Testis (tissue), 3 donors: ENCODE results near the gene MORN4. TPM values are rescaled to one million over a fixed set of nuclear protein-coding genes. Genes with fewer than 3 reads are reported as not detected.
"Not testable (repeated sequence)": the region's sequence is repeated elsewhere in the genome, so short reads cannot be mapped to it uniquely, and the experiment has no call there.

Source experiments
- DNase-seq: peaks from one replicate; pipeline ENCODE4 v3.0.0-alpha.2; 2019
- H3K27ac ChIP-seq, 2 donors: fragments of 200-600 bp; sonication (generic); one replicate each; pipeline ENCODE4 v1.5.1; 2019
- H3K27me3 ChIP-seq: fragments of 200-600 bp; sonication (generic); one replicate; pipeline ENCODE4 v1.5.1; 2019
- H3K36me3 ChIP-seq: fragments of 200-600 bp; sonication (generic); one replicate; pipeline ENCODE4 v1.5.1; 2017; ENCODE audit warnings: low read depth; ENCODE audit errors: missing control alignments
- H3K4me1 ChIP-seq: fragments of 200-600 bp; sonication (generic); one replicate; pipeline ENCODE4 v1.5.1; 2019
- H3K4me3 ChIP-seq, 2 donors: fragments of 200-600 bp; sonication (generic); one replicate each; pipeline ENCODE4 v1.5.1; 2017 to 2019
- H3K9me3 ChIP-seq: fragments of 200-600 bp; sonication (generic); one replicate; pipeline ENCODE4 v1.5.1; 2017
- POLR2A ChIP-seq: fragments of 450-650 bp; IDR thresholded peaks from one replicate; pipeline ENCODE4 v1.6.1; 2017; ENCODE audit warnings: antibody characterized with exemption, mild to moderate bottlenecking, moderate library complexity
- WGBS, 2 donors: methylation state at CpG; one replicate each; pipeline ENCODE4 v1.1.5; 2018; 5-methylcytosine and 5-hydroxymethylcytosine counted together
- intact Hi-C: fragments of 100-400 bp; cut with DNase I; formaldehyde crosslinking; loops from one replicate; pipeline ENCODE4 v1.15.1; 2023; ENCODE audit warnings: low total_unique reads
- polyA plus RNA-seq: library from polyadenylated mRNA; stranded (reverse); fragments of 350-450 nt; fragmentation: Illumina TruSeq; extraction: RNeasy Lipid Tissue Mini Kit (QIAGEN cat#74804); gene quantifications from one replicate; pipeline ENCODE4 v1.2.3, GENCODE V29; 2014; ENCODE audit warnings: low read depth, low replicate concordance; ENCODE audit not compliant: insufficient read depth
- total RNA-seq, 2 donors: library from RNA; depleted of rRNA; stranded (reverse); fragments of >200 nt; gene quantifications; one replicate each; pipeline ENCODE4 v1.2.3, GENCODE V29; 2016
- TF ChIP-seq, protein P1 (sequence below), 3 experiments: fragments of 450-650 bp in 2 of 3; fragments of 200-600 bp in 1 of 3; sonication (generic) in 1 of 3; IDR thresholded peaks; one replicate each; pipeline ENCODE4 v1.5.1; 2016 to 2019; ENCODE audit warnings: antibody characterized with exemption in 3 of 3, mild to moderate bottlenecking in 2 of 3, moderate library complexity in 1 of 3

Gene MORN4
- total and polyA plus RNA-seq, 3 donors from 2014 or later: 7.1 to 23.3 (median 7.5) TPM

DNA sequence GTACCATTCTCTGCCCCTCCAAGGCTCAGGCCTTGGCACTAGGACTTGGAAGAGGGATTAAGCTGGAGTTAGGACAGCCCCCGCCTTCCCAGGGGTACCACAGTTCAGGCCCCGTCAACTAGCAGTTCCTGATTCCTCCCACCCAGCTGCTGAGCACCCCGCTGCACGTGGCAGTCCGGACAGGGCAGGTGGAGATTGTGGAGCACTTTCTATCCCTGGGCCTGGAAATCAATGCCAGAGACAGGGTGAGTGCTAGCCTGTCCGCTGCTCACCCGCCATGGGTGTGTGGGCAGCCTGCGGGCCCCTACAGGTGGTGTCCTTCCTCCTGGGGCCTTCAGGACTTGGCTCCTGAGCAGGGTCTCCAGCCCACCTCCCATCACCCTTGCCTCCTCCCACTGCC lies 51.1 kb downstream of the MORN4 start:
- H3K27ac ChIP-seq: no peak overlapping the region
- no peak for DNase-seq
- WGBS, 2 donors: 87 to 92% methylated on average over 8 of the region's 8 CpGs
- H3K27me3 ChIP-seq: no peaks in the 10 kb centered on the region
- intact Hi-C loops: no loop called here
- no peaks in the 10 kb centered on the region for H3K4me1 ChIP-seq
- H3K4me3 ChIP-seq: no peak overlapping the region
- H3K9me3 ChIP-seq: no peaks in the 10 kb centered on the region
- TF ChIP-seq, protein P1, sequence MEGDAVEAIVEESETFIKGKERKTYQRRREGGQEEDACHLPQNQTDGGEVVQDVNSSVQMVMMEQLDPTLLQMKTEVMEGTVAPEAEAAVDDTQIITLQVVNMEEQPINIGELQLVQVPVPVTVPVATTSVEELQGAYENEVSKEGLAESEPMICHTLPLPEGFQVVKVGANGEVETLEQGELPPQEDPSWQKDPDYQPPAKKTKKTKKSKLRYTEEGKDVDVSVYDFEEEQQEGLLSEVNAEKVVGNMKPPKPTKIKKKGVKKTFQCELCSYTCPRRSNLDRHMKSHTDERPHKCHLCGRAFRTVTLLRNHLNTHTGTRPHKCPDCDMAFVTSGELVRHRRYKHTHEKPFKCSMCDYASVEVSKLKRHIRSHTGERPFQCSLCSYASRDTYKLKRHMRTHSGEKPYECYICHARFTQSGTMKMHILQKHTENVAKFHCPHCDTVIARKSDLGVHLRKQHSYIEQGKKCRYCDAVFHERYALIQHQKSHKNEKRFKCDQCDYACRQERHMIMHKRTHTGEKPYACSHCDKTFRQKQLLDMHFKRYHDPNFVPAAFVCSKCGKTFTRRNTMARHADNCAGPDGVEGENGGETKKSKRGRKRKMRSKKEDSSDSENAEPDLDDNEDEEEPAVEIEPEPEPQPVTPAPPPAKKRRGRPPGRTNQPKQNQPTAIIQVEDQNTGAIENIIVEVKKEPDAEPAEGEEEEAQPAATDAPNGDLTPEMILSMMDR (IDR thresholded peaks at IDR 0.05): no peak
- TF ChIP-seq POLR2A: no peak
- H3K36me3 ChIP-seq: no peaks in the 10 kb centered on the region

DNA sequence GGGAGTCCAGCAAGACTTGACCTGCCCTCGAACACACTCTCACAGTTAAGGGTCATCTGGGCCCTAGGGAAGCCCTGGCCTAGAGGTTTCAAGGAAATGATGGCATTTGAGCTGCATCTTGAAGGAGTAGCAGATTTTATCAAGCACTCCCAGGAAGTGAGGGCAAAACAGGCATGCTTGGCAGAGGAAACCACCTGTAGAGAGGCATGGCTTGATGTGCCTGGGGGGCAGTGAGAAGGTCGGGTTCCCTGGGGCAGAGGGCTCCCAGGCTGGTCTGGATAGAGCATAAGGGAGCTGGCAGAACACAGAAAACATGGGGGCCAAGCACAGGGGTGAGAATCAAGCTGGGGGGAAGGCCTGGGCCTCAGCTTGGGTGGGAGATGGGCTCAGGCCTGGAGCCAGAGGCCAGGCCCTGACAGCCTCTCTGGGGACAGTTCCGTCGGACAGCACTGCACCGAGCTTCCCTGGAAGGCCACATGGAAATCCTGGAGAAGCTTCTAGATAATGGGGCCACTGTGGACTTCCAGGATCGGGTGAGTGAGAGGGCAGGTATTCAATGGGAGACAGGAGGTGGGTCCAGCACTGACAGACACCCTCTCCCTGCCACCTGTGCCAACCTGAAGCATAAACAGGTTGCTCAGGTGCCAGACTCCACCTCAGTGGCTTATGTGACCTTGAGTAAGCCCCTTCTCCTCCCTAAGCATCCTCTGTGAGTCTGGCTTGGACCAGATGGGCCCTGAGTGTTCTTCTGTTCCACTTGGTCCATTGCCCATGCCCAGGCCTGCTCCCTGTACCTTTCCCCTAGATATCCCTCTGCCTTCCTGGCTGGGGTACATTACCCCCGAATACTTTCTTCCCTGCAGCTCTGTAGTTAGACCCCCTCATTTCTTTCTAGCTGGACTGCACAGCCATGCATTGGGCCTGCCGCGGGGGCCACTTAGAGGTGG lies 52.6 kb downstream of the MORN4 start:
- WGBS, 2 donors: 88 to 94% methylated on average over 6 to 9 of the region's 9 CpGs
- no peaks in the 10 kb centered on the region for H3K27me3 ChIP-seq
- no peak overlapping the region for H3K27ac ChIP-seq
- H3K4me1 ChIP-seq: no peaks in the 10 kb centered on the region
- no peak for DNase-seq
- TF ChIP-seq, protein P1 (IDR thresholded peaks at IDR 0.05): no peak
- TF ChIP-seq POLR2A: no peak
- H3K9me3 ChIP-seq: no peaks in the 10 kb centered on the region
- intact Hi-C loops: no loop called here
- H3K36me3 ChIP-seq: no peaks in the 10 kb centered on the region
- no peak overlapping the region for H3K4me3 ChIP-seq

DNA sequence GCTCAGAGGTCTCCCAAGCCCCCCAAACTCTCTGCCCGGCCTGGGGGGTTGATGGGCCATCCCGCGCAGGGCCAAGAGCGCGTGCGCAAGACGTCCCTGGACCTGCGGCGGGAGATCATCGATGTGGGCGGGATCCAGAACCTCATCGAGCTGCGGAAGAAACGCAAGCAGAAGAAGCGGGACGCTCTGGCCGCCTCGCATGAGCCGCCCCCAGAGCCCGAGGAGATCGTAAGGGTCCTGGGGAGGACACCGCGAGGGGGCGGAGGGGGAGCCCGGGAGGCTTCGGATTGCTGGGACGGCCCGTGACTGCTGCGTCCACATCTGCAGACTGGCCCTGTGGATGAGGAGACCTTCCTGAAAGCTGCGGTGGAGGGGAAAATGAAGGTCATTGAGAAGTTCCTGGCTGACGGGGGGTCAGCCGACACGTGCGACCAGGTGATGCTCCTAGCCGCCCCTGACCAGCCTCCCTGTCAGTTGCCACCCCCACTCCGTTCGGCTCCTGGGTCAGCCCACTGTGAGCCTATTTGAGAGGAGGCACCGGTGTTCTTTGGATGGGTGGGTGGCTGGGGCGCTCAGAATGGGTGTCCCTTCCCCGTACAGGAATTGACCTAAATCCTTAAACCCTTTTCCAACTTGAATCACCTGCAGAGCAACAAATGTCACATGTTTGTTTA lies 55.0 kb downstream of the MORN4 start:
- H3K4me3 ChIP-seq: peak overlapping the region in 1 of 2 donors; percentile 15
- H3K4me1 ChIP-seq: no peaks in the 10 kb centered on the region
- DNase-seq: no peak
- H3K27ac ChIP-seq: no peak overlapping the region
- 47 to 60% methylated on average over 30 to 39 of the region's 40 CpGs for WGBS, 2 donors
- H3K36me3 ChIP-seq: no peaks in the 10 kb centered on the region
- H3K9me3 ChIP-seq: no peaks in the 10 kb centered on the region
- no peak for TF ChIP-seq POLR2A
- TF ChIP-seq, protein P1 (IDR thresholded peaks at IDR 0.05): no peak
- intact Hi-C loops: loop anchor here (5.0 kb wide), 1 partner anchor 34 kb away; no protein-coding TSS in a partner anchor
- no peaks in the 10 kb centered on the region for H3K27me3 ChIP-seq

DNA sequence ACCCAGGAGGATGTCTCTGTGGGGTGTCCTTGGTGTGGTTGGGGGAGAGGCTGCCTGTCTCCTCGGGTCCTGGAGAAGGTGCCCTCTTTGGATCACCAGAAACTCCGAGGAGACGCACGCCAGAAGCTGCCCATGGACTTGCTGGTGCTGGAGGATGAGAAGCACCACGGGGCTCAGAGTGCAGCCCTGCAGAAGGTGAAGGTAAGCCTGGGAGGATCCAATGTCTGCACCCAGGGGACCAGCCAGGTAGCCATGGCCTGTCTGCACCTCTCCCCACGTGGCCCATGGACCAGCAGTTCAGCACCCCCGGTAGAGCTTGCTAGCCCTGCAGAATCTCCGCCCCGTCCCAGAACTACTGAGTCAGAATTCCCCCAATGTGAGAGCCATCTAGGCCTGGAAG lies 55.6 kb downstream of the MORN4 start:
- intact Hi-C loops: loop anchor here (5.0 kb wide), 1 partner anchor 35 kb away; no protein-coding TSS in a partner anchor
- no peaks in the 10 kb centered on the region for H3K36me3 ChIP-seq
- no peaks in the 10 kb centered on the region for H3K27me3 ChIP-seq
- no peak for DNase-seq
- WGBS, 2 donors: 46 to 62% methylated on average over 4 to 9 of the region's 9 CpGs
- no peak overlapping the region for H3K4me3 ChIP-seq
- H3K9me3 ChIP-seq: no peaks in the 10 kb centered on the region
- TF ChIP-seq POLR2A: no peak
- TF ChIP-seq, protein P1 (IDR thresholded peaks at IDR 0.05): no peak
- H3K4me1 ChIP-seq: peaks cover 3% of the 10 kb centered on the region
- H3K27ac ChIP-seq: no peak overlapping the region

DNA sequence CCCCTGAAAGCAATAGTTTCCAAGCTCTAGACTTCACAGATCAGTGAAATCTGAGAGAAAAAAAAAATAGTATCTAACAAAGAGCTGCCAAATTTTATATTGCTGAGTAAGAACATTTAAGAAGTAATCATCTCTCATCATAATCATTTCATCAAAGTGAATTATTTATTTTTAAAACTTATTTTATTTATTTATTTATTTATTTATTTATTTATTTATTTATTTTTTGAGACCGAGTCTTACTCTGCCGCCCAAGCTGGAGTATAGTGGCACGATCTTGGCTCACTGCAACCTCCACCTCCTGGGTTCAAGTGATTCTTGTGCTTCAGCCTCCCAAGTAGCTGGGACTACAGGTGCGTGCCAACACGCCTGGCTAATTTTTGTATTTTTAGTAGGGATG lies 56.8 kb downstream of the MORN4 start:
- 37 to 38% methylated on average over 5 of the region's 5 CpGs for WGBS, 2 donors

More for the DNA sequence above, 56.8 kb downstream of the MORN4 start:
- H3K9me3 ChIP-seq, H3K36me3 ChIP-seq, H3K4me3 ChIP-seq, DNase-seq, H3K27ac ChIP-seq, H3K4me1 ChIP-seq, H3K27me3 ChIP-seq: not testable (repeated sequence)
- intact Hi-C loops: loop anchor here (5.0 kb wide), 1 partner anchor 36 kb away; no protein-coding TSS in a partner anchor
